ENCODE results near the gene HLF.

Gene HLF

GRCh38 chr17:55330344-55330933 is 65.7 kb downstream of the HLF start:
- no peak for DNase-seq (ENCODE audit: low read depth in 3 of 3)

DNA sequence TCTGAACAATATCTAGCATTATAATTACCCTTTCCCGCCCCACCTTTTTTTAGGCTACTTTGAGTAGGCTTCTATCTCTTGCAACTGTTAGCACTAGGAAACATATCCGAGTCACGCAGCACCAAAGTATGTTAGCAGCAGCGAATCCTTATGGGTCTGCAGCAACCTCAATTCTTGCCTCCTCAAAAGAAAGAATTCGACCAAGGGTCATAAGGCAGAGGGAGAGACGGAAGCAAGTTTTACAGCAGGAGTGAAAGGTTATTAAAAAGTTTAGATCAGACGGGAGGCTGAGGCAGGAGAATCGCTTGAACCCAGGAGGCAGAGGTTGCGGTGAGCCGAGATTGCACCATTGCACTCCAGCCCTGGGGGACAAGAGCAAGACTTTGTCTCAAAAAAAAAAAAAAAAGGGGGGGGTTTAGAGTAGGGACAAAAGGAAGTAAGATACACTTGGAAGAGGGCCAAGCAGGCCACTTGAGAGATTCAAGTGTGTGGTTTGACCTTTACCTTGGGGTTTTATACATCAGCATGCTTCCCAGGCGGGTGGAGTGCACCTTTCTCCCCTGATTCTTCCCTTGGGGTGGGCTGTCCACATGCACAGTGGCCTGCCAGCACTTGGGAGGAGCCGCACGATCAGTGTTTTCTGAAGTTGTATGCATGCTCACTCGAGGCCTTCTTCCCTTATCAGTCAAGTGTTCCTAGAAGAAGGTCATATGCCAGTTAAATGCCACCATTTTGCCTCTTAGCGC is 67.7 kb downstream of the HLF start:
- DNase-seq (ENCODE audit: low read depth in 3 of 3), result no peak

DNA sequence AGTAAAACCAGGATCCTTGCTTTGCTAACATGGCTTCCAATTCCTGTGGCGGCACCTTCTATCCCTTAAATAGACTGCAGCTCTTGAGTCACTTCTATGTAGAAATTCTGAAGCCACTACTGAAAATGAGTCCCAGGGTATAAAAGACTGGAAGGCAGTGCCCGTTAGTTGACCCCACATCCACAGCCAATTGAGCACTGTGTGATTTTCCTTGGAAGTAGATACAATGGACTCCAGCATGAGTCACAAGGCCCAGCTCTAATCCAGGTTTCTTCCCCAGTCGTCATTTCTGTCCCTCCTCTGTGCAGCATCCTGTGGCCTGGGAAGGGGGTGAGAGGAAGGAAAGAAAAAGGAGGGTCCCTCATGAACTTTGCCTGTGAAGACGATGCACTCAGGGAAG is 69.5 kb downstream of the HLF start:
- DNase-seq (ENCODE audit: low read depth in 3 of 3), result no peak

GRCh38 chr17:55334881-55335540 is 70.3 kb downstream of the HLF start:
- no peak for DNase-seq (ENCODE audit: low read depth in 3 of 3)

DNA sequence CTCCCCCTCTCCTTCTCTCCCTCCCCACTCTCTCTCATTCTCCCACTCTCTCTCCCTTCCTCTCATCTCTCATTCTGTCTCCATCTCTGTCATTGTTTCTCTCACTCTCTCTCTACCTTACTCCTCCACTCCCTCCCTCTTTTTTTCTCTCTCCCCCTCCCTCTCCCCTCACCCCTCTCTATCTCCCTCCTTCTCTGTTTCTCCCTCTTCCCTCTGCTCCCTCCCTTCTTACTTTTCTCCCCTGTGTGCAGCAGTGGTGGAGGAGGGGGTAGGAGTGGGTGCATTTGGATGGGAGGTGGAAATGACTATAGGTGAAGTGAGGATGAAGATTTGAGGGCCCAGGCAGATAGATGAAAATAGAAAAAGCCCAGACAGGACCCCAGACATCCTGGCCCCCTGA is 70.9 kb downstream of the HLF start:
- no peak for DNase-seq (ENCODE audit: low read depth in 3 of 3)

DNA sequence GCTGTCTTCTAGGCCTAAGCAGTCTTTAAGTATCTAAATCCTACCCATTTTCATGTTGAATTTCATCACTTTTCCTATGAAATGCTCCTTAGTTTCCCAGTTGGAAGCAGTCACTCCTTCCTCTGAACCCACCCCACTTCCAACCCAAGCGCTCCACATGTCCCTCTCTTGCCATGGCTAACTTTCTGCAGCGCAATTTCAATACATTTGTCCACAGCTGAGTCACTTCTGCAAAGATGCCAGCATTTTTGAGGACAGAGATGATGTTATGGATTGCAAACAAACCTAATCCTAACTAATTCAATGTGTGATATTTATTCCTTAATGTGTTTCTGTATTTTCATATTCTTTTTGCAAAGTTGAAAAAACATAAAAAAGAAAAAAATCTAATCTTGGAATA is 71.7 kb downstream of the HLF start:
- no peak for DNase-seq (ENCODE audit: low read depth in 3 of 3)

DNA sequence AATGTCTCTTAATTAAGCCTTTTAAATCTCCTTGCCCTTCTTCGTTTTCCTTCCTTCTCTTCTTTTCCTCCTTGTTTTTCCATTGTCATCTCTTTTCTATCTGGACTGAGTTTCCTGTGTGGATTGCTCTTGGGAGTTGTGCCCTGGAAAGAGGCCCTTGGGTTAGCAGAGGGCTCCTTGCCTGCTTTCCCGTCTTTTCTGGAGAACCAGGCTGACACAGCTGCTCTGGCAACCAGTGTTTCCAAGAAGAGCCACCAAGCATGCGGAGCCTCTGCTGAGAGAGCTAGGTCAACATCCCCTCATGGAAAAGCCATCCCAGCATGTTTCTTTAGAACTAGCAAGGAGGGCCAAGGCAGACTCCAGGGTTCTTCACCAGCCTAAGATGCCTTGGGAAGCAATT is 75.4 kb downstream of the HLF start:
- no peak for DNase-seq (ENCODE audit: low read depth in 3 of 3)

GRCh38 chr17:55340686-55341085 is 75.9 kb downstream of the HLF start:
- no peak for DNase-seq (ENCODE audit: low read depth in 3 of 3)

- DNase-seq (ENCODE audit: low read depth in 3 of 3), result peak in 1 of 3 donors; percentile 10
Observed at GRCh38 chr17:55341432-55341831, 76.7 kb downstream of the HLF start.

DNA sequence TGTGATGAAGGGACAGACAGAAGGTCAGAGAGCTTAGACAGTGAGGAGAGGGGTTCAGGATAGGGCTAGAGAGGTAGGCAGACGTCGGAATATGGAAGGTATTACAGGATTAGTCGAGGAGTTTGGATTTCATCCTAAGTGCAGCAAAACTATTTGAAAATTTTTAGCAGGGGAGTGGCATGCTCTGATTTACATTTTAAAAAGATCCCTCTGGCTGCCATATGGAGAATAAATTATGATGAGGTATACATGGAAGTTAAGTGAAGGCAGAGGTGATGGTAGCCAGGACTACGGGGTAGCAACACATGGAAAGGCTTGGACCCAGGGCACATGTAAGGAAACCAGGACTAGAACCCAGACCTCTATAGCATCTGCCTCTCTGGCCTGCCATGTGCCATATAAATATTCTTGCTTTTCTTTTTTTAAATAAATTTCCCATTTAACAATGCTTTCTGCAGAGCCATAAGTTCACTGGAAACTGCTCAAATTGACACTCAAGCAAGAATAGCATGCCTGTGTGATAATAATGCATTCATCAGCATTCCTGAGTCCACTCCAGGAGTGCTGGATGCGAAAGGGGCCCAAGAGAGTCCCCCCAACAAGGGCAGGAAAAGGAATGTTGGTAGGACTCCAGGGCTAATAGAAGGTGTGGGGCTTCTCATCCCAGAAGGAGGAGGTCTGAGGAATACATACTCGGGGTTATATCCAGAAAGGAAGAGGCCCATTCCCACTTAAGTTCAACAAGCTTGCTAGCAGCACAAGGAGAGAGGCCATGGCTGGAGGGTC is 78.2 kb downstream of the HLF start:
- no peak for DNase-seq (ENCODE audit: low read depth in 3 of 3)

DNA sequence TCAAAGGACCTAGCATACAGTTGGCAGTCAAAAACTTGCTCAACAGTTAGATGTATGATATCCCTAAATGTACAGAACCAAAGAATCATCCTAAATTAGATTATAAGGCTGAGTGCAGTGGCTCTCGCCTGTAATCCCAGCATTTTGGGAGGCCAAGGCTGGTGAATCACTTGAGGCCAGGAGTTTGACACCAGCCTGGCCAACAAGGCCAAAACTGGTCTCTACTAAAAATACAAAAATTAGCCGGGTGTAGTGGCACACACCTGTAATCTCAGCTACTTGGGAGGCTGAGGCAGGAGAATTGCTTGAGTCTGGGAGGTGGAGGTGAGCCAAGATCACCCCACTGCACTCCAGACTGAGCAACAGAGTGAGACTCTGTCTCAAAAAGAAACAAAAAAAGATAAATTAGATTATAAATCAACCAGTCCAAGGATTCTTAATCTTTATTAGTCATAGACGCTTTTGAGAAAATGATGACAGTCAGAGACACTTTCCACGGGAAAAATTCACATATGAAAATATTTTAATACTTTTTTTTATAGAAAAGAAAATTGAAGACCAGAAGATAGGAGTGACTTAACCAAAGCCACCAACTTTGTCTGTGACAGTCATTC is 79.2 kb downstream of the HLF start:
- no peak for DNase-seq (ENCODE audit: low read depth in 3 of 3)

- DNase-seq (ENCODE audit: low read depth in 3 of 3), result no peak
Observed at GRCh38 chr17:55344514-55344997, 79.8 kb downstream of the HLF start.

GRCh38 chr17:55345132-55345531 is 80.4 kb downstream of the HLF start:
- no peak for DNase-seq (ENCODE audit: low read depth in 3 of 3)

DNA sequence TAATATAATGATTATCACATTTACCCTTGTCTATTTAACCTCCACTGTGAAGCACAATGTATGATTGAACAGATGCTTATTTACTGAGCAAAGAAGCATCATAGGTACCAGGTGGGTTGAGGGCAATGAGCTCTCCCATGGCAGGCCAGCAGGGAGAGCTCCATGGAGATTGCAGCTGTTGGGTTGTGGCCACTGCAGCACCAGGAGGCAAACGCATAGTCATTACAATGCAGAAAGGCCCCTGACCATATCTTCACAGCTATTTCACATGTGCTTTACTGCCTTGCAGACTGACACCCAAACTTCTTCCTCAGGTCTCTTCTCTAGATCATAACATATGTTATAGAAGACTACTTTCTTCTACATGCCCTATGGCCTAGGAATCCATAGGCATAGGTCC is 81.9 kb downstream of the HLF start:
- DNase-seq (ENCODE audit: low read depth in 3 of 3), result no peak

DNA sequence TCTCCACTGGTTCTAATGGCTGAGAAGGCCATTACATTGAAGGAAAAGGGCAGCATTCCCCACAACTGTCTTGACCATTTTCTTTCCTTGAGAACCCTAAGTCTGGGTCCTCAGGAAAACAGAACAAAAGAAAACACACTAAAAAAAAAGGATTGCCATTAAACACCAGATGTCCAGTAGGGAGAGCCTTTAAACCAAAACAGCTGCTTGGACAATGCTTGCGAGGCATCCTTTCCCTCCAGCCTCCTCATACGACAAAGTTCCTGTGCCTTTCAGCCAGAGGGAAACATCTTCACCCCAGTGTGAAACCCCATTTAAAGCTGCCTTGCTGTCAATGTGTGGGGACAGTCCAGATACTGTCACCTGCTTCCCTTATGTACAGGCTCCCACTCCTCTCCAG is 82.6 kb downstream of the HLF start:
- no peak for DNase-seq (ENCODE audit: low read depth in 3 of 3)

GRCh38 chr17:55348749-55349354 is 84.1 kb downstream of the HLF start:
- peak in 2 of 3 donors; percentile 10 to 24 for DNase-seq (ENCODE audit: low read depth in 3 of 3)

GRCh38 chr17:55350825-55351205 is 86.1 kb downstream of the HLF start:
- no peak for DNase-seq (ENCODE audit: low read depth in 3 of 3)

DNA sequence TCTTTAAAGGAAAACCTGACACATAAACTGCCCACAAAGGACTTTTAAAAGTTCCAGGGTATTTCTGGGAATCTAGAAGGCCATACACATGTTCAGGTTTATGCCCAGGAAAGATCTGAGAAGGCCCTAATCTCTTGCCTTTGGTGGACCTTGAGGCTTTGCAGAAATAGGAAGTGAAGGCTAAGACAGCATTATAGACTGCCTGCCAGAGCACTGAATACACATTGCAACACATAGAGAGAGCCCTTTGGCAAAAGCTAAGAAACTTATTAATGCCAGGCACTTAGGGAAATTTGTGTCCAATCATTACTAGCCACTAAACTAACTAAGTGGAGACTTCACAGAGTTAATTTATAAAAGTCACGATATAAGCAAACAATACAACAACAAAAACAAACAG is 86.5 kb downstream of the HLF start:
- no peak for DNase-seq (ENCODE audit: low read depth in 3 of 3)

- DNase-seq (ENCODE audit: low read depth in 3 of 3), result no peak
Observed at GRCh38 chr17:55354010-55354409, 89.2 kb downstream of the HLF start.

DNA sequence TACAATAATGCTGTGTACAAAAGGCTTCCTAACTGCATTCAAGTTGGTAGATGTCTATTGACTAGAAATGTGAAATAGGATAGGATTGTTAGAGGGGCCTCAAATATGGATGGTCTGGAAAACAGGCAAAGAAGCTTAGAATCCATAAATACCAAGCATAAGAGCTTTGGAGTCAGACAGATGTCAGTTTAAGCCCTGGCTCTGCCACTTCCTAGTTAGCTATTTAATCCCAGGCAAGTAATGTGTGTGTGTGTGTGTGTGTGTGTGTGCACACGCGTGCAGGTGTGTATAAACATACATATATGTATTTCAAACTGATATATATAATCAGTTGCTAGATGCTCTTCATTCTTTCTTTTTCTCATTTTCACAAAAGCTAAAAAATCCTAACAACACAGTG is 90.2 kb downstream of the HLF start:
- no peak for DNase-seq (ENCODE audit: low read depth in 3 of 3)
